Mammary epithelial cell (primary cell): ENCODE data around the gene SH3BGR.

Source experiments
- CTCF ChIP-seq, 2 donors: IDR thresholded peaks in 1 of 2; conservative IDR thresholded peaks in 1 of 2; 2 replicates each; pipeline ENCODE4 v1.5.1; 2011 to 2012; ENCODE audit warnings: inconsistent platforms in 2 of 2, low read length in 2 of 2, mild to moderate bottlenecking in 2 of 2, control low read depth in 1 of 2, low read depth in 1 of 2; ENCODE audit not compliant: insufficient read depth in 1 of 2; ENCODE audit errors: extremely low read depth in 1 of 2
- EZH2 ChIP-seq: IDR thresholded peaks from 2 replicates; pipeline ENCODE4 v1.6.1; 2012; ENCODE audit warnings: low read length, inconsistent platforms, borderline replicate concordance

GRCh38 chr21:39479164-39479813 lies 27.5 kb downstream of the SH3BGR start:
- TF ChIP-seq CTCF (conservative IDR thresholded peaks at IDR 0.05 in 1 of 2, IDR thresholded peaks at IDR 0.05 in 1 of 2; ENCODE audit: extremely low read depth in 1 of 2, insufficient read depth in 1 of 2, low read depth in 1 of 2, low read length in 2 of 2) (no peak), EZH2 (no peak)
